ENCODE measurements around the gene LUM.

Gene LUM

DNA sequence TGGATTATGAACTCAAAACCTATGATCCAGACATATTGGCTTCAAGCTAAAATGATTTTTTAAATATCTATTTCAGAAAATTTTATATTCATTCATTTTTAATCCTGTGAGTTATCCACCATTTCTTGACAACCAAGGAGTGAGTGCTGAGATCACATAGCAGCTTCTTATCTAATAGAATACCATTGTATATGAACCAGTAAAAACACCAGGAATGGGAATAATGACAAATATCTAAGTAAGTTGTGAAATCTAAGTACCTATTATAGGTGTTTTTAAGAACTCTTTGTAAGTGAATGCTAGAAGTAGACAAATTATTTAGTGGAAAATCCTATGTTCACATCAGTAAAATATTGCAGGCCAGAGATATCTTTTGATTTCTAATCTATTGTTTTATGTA, 8.2 kb downstream of the LUM start:
- ChIA-PET POLR2A (no interaction called here), CTCF (no interaction called here)
- Histone ChIP-seq H3K9me3 (ENCODE audit: control insufficient read depth, insufficient read depth, low read depth, low read length) (no peaks in the 10 kb centered on the region), H3K36me3 (ENCODE audit: control insufficient read depth in 2 of 2, insufficient read depth in 1 of 2, low read length in 2 of 2) (no peaks in the 10 kb centered on the region), H3K4me3 (ENCODE audit: low read depth, low read length) (no peak overlapping the region), H3K4me1 (ENCODE audit: control insufficient read depth, insufficient read depth, low read length) (no peaks in the 10 kb centered on the region), H3K27ac (ENCODE audit: extremely low read depth, low read depth, low read length) (no peak overlapping the region)
- TF ChIP-seq ZBTB7A (tag by site-specific recombination; IDR thresholded peaks at IDR 0.05; ENCODE audit: low read depth) (no peak), ZNF19 (tag by site-specific recombination; IDR thresholded peaks at IDR 0.05; ENCODE audit: low read depth) (no peak)

DNA sequence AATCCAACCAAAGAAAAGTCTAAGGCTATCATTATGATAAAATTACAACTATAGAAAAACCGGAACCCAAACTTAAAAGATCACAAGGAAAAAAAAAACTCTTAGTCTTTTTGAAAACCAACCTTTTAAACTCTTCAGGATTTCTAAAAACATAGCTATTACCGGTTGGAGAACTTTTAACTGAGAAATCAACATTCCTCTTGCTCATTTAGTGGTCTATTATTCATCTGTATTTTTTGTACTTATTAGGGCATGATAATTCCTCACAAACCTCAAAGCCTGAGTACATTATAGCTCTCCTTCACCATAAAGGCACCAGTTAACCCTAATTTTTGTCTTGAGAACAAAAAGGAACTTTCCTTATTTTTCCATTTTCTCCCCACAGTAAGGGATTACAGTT, 10.4 kb downstream of the LUM start:
- H3K9me3 ChIP-seq (ENCODE audit: control insufficient read depth, insufficient read depth, low read depth, low read length) = no peaks in the 10 kb centered on the region
- no peak overlapping the region for H3K27ac ChIP-seq (ENCODE audit: extremely low read depth, low read depth, low read length)
- ChIA-PET POLR2A (no interaction called here), CTCF (interaction anchor here (4.7 kb wide), 1 partner anchor 8 kb away, joined by 28 read pairs; no protein-coding TSS in a partner anchor)
- no peak for TF ChIP-seq KLF8 (tag by site-specific recombination; IDR thresholded peaks at IDR 0.05)
- TF ChIP-seq ZNF548 (tag by site-specific recombination; IDR thresholded peaks at IDR 0.05) = no peak
- TF ChIP-seq, protein P1, sequence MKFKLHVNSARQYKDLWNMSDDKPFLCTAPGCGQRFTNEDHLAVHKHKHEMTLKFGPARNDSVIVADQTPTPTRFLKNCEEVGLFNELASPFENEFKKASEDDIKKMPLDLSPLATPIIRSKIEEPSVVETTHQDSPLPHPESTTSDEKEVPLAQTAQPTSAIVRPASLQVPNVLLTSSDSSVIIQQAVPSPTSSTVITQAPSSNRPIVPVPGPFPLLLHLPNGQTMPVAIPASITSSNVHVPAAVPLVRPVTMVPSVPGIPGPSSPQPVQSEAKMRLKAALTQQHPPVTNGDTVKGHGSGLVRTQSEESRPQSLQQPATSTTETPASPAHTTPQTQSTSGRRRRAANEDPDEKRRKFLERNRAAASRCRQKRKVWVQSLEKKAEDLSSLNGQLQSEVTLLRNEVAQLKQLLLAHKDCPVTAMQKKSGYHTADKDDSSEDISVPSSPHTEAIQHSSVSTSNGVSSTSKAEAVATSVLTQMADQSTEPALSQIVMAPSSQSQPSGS (tag by site-specific recombination; IDR thresholded peaks at IDR 0.05; ENCODE audit: low read depth) = no peak
- no peak for TF ChIP-seq PRDM1 (tag by site-specific recombination; IDR thresholded peaks at IDR 0.05)
- no peaks in the 10 kb centered on the region for H3K4me1 ChIP-seq (ENCODE audit: control insufficient read depth, insufficient read depth, low read length)
- H3K4me3 ChIP-seq (ENCODE audit: low read depth, low read length) = no peak overlapping the region
- H3K36me3 ChIP-seq (ENCODE audit: control insufficient read depth in 2 of 2, insufficient read depth in 1 of 2, low read length in 2 of 2) = no peaks in the 10 kb centered on the region

- no peak overlapping the region for H3K4me3 ChIP-seq (ENCODE audit: low read depth, low read length)
- H3K27ac ChIP-seq (ENCODE audit: extremely low read depth, low read depth, low read length) = no peak overlapping the region
- H3K4me1 ChIP-seq (ENCODE audit: control insufficient read depth, insufficient read depth, low read length) = no peaks in the 10 kb centered on the region
- ChIA-PET CTCF (interaction anchor here (4.7 kb wide), 1 partner anchor 9 kb away, joined by 28 read pairs; no protein-coding TSS in a partner anchor), POLR2A (no interaction called here)
- TF ChIP-seq ZBTB10 (tag by site-specific recombination; IDR thresholded peaks at IDR 0.05) = no peak
- no peak for TF ChIP-seq ZNF133 (tag by site-specific recombination; IDR thresholded peaks at IDR 0.05)
- TF ChIP-seq ZNF585B (tag by site-specific recombination; IDR thresholded peaks at IDR 0.05) = no peak
- TF ChIP-seq ZNF701 (tag by site-specific recombination; IDR thresholded peaks at IDR 0.05) = no peak
- no peak for TF ChIP-seq ZNF184 (tag by site-specific recombination; IDR thresholded peaks at IDR 0.05)
- no peak for TF ChIP-seq ZNF600 (tag by site-specific recombination; IDR thresholded peaks at IDR 0.05)
- H3K36me3 ChIP-seq (ENCODE audit: control insufficient read depth in 2 of 2, insufficient read depth in 1 of 2, low read length in 2 of 2) = no peaks in the 10 kb centered on the region
- H3K9me3 ChIP-seq (ENCODE audit: control insufficient read depth, insufficient read depth, low read depth, low read length) = no peaks in the 10 kb centered on the region
These were observed 11.5 kb downstream of the LUM start for GRCh38 chr12:91099836-91100235.

DNA sequence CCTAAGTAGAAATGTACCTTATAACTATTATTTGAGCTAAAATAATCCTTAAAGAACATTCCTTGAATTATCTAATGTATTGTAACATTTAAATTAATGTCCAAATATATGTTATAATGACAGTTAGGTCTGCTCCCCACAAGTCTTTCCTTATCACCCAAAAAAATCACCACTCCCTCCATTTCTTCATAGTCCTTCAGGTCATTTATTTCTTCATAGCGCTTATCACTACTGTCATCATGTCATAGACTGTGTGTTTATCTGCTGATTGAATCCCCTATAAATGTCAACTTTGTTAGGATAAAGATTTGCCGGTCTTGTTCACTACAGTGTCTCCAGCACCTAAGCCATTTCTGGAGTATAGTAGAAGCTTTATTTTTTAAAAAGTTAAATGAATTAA, 12.0 kb downstream of the LUM start:
- H3K4me3 ChIP-seq (ENCODE audit: low read depth, low read length) = no peak overlapping the region
- TF ChIP-seq ZNF140 (tag by site-specific recombination; IDR thresholded peaks at IDR 0.05) (no peak), ZNF416 (tag by site-specific recombination; IDR thresholded peaks at IDR 0.05) (no peak), ZNF138 (tag by site-specific recombination; IDR thresholded peaks at IDR 0.05; ENCODE audit: borderline replicate concordance) (no peak), ZBTB17 (tag by site-specific recombination; IDR thresholded peaks at IDR 0.05) (no peak), EGR2 (tag by site-specific recombination; IDR thresholded peaks at IDR 0.05; ENCODE audit: low read depth) (no peak), BCL11B (tag by site-specific recombination; IDR thresholded peaks at IDR 0.05; ENCODE audit: low read depth) (no peak), KLF16 (tag by site-specific recombination; IDR thresholded peaks at IDR 0.05) (no peak), ZNF529 (tag by site-specific recombination; IDR thresholded peaks at IDR 0.05; ENCODE audit: insufficient replicate concordance) (no peak), ZBTB21 (tag by site-specific recombination; IDR thresholded peaks at IDR 0.05) (no peak), SALL2 (tag by site-specific recombination; IDR thresholded peaks at IDR 0.05; ENCODE audit: borderline replicate concordance) (no peak)
- TF ChIP-seq, protein P2, sequence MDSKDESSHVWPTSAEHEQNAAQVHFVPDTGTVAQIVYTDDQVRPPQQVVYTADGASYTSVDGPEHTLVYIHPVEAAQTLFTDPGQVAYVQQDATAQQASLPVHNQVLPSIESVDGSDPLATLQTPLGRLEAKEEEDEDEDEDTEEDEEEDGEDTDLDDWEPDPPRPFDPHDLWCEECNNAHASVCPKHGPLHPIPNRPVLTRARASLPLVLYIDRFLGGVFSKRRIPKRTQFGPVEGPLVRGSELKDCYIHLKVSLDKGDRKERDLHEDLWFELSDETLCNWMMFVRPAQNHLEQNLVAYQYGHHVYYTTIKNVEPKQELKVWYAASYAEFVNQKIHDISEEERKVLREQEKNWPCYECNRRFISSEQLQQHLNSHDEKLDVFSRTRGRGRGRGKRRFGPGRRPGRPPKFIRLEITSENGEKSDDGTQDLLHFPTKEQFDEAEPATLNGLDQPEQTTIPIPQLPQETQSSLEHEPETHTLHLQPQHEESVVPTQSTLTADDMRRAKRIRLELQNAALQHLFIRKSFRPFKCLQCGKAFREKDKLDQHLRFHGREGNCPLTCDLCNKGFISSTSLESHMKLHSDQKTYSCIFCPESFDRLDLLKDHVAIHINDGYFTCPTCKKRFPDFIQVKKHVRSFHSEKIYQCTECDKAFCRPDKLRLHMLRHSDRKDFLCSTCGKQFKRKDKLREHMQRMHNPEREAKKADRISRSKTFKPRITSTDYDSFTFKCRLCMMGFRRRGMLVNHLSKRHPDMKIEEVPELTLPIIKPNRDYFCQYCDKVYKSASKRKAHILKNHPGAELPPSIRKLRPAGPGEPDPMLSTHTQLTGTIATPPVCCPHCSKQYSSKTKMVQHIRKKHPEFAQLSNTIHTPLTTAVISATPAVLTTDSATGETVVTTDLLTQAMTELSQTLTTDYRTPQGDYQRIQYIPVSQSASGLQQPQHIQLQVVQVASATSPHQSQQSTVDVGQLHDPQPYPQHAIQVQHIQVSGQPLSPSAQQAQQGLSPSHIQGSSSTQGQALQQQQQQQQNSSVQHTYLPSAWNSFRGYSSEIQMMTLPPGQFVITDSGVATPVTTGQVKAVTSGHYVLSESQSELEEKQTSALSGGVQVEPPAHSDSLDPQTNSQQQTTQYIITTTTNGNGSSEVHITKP (tag by site-specific recombination; IDR thresholded peaks at IDR 0.05) = no peak
- CTCF ChIA-PET = interaction anchor here (0.6 to 4.7 kb wide), 3 partner anchors 10 to 1696 kb away, joined by 3 to 28 read pairs (median 3); no protein-coding TSS in a partner anchor

More for the DNA sequence above, 12.0 kb downstream of the LUM start:
- POLR2A ChIA-PET = no interaction called here
- Histone ChIP-seq H3K36me3 (ENCODE audit: control insufficient read depth in 2 of 2, insufficient read depth in 1 of 2, low read length in 2 of 2) (no peaks in the 10 kb centered on the region), H3K9me3 (ENCODE audit: control insufficient read depth, insufficient read depth, low read depth, low read length) (no peaks in the 10 kb centered on the region), H3K4me1 (ENCODE audit: control insufficient read depth, insufficient read depth, low read length) (no peaks in the 10 kb centered on the region), H3K27ac (ENCODE audit: extremely low read depth, low read depth, low read length) (no peak overlapping the region)

Data from HEK293 (cell line).